H9 (cell line): ENCODE data around the gene ARPC4. TPM values are rescaled to one million over a fixed set of nuclear protein-coding genes. Genes with fewer than 3 reads are reported as not detected.

Experiments used
- DNase-seq: peaks from one replicate; pipeline ENCODE4 v3.0.0-alpha.2; 2017
- H2AFZ ChIP-seq: one replicate; pipeline ENCODE4 v1.6.1; 2013; ENCODE audit warnings: mild to moderate bottlenecking, low read length, control low read depth, moderate library complexity
- H2AK5ac ChIP-seq: 2 replicates; pipeline ENCODE4 v1.6.1; 2013; ENCODE audit warnings: low read length, control low read depth, mixed read lengths; ENCODE audit not compliant: insufficient read length
- H2BK120ac ChIP-seq: one replicate; pipeline ENCODE4 v1.6.1; 2013; ENCODE audit warnings: low read depth, mild to moderate bottlenecking, low read length, control low read depth, inconsistent platforms; ENCODE audit not compliant: poor library complexity, severe bottlenecking
- H2BK12ac ChIP-seq: 2 replicates; pipeline ENCODE4 v1.6.1; 2013; ENCODE audit warnings: low read length, control low read depth, mixed read lengths, low read depth; ENCODE audit not compliant: insufficient read length
- H2BK15ac ChIP-seq: 2 replicates; pipeline ENCODE4 v1.6.1; 2013; ENCODE audit warnings: low read depth, low read length, control low read depth
- H2BK20ac ChIP-seq: one replicate; pipeline ENCODE4 v1.6.1; 2013; ENCODE audit warnings: low read depth, mild to moderate bottlenecking, low read length, control low read depth, inconsistent platforms; ENCODE audit not compliant: poor library complexity, severe bottlenecking
- H2BK5ac ChIP-seq: 2 replicates; pipeline ENCODE4 v1.6.1; 2013; ENCODE audit warnings: low read length, control low read depth, mixed read lengths; ENCODE audit not compliant: insufficient read length
- H3K14ac ChIP-seq: 2 replicates; pipeline ENCODE4 v1.6.1; 2013; ENCODE audit warnings: low read length, control low read depth; ENCODE audit not compliant: insufficient read depth
- H3K18ac ChIP-seq: 2 replicates; pipeline ENCODE4 v1.6.1; 2013; ENCODE audit warnings: low read depth, mild to moderate bottlenecking, mixed read lengths, low read length, control low read depth; ENCODE audit not compliant: insufficient read length
- H3K23ac ChIP-seq: 2 replicates; pipeline ENCODE4 v1.6.1; 2013; ENCODE audit warnings: low read length, control low read depth, mixed read lengths, low read depth; ENCODE audit not compliant: insufficient read length
- H3K23me2 ChIP-seq: 2 replicates; pipeline ENCODE4 v1.6.1; 2013; ENCODE audit warnings: low read depth, mild to moderate bottlenecking, mixed read lengths, low read length, control low read depth; ENCODE audit not compliant: insufficient read length, poor library complexity, severe bottlenecking
- H3K27ac ChIP-seq: 2 replicates; pipeline ENCODE4 v1.5.1; 2013; ENCODE audit warnings: low read length, control low read depth, mixed read lengths, low read depth; ENCODE audit not compliant: insufficient read length
- H3K27me3 ChIP-seq: 2 replicates; pipeline ENCODE4 v1.6.1; 2013; ENCODE audit warnings: low read length, control low read depth, inconsistent platforms; ENCODE audit not compliant: insufficient read depth
- H3K4ac ChIP-seq: 2 replicates; pipeline ENCODE4 v1.6.1; 2013; ENCODE audit warnings: low read depth, mild to moderate bottlenecking, control low read depth, inconsistent platforms, low read length, moderate library complexity
- H3K4me1 ChIP-seq: 2 replicates; pipeline ENCODE4 v1.6.1; 2013; ENCODE audit warnings: low read length, control low read depth, inconsistent platforms; ENCODE audit not compliant: insufficient read depth
- H3K4me2 ChIP-seq: 2 replicates; pipeline ENCODE4 v1.6.1; 2013; ENCODE audit warnings: low read length, control low read depth, mixed read lengths; ENCODE audit not compliant: insufficient read length, insufficient read depth
- H3K56ac ChIP-seq: 2 replicates; pipeline ENCODE4 v1.6.1; 2013; ENCODE audit warnings: low read depth, mild to moderate bottlenecking, mixed read lengths, low read length, control low read depth; ENCODE audit not compliant: insufficient read length
- H3K79me1 ChIP-seq: 2 replicates; pipeline ENCODE4 v1.6.1; 2013; ENCODE audit warnings: low read depth, mild to moderate bottlenecking, moderate library complexity, low read length, control low read depth, inconsistent platforms; ENCODE audit not compliant: insufficient read depth, poor library complexity, severe bottlenecking
- H3K79me2 ChIP-seq: 2 replicates; pipeline ENCODE4 v1.6.1; 2013; ENCODE audit warnings: low read length, control low read depth, inconsistent platforms; ENCODE audit not compliant: insufficient read depth
- H3K9ac ChIP-seq: 2 replicates; pipeline ENCODE4 v1.6.1; 2013; ENCODE audit warnings: low read length, control low read depth, mixed read lengths; ENCODE audit not compliant: insufficient read length; ENCODE audit errors: extremely low read depth
- H3K9me3 ChIP-seq: one replicate; pipeline ENCODE4 v1.6.1; 2013; ENCODE audit warnings: low read depth, low read length, inconsistent platforms; ENCODE audit not compliant: control insufficient read depth
- H3T11ph ChIP-seq: one replicate; pipeline ENCODE4 v1.6.1; 2013; ENCODE audit warnings: mild to moderate bottlenecking, low read length, control low read depth, inconsistent platforms
- H4K20me1 ChIP-seq: one replicate; pipeline ENCODE4 v1.6.1; 2013; ENCODE audit not compliant: control insufficient read depth, insufficient read length, insufficient read depth
- H4K5ac ChIP-seq: 2 replicates; pipeline ENCODE4 v1.6.1; 2013; ENCODE audit warnings: low read depth, mild to moderate bottlenecking, mixed read lengths, low read length, control low read depth; ENCODE audit not compliant: insufficient read length
- H4K8ac ChIP-seq: replicated peaks from 2 replicates; pipeline ENCODE4 v1.6.1; 2013; ENCODE audit warnings: low read length, control low read depth, mixed read lengths, low read depth; ENCODE audit not compliant: insufficient read length
- H4K91ac ChIP-seq: 2 replicates; pipeline ENCODE4 v1.6.1; 2013; ENCODE audit warnings: low read depth, mild to moderate bottlenecking, moderate library complexity, mixed read lengths, low read length, control low read depth; ENCODE audit not compliant: insufficient read length
- H3K27ac Mint-ChIP-seq, 3 experiments: 2 replicates in 2 of 3; 3 replicates in 1 of 3; pipeline ENCODE4 v1.8.0; 2020 to 2021; ENCODE audit warnings: mixed read lengths in 3 of 3, mild to moderate bottlenecking in 1 of 3, moderate library complexity in 1 of 3
- H3K27me3 Mint-ChIP-seq: 2 replicates; pipeline ENCODE4 v1.8.0; 2021; ENCODE audit warnings: low read depth, mild to moderate bottlenecking, moderate library complexity, mixed read lengths
- H3K36me3 Mint-ChIP-seq, 3 experiments: 2 replicates in 2 of 3; 3 replicates in 1 of 3; pipeline ENCODE4 v1.8.0; 2020 to 2021; ENCODE audit warnings: low read depth in 3 of 3, mixed read lengths in 3 of 3; ENCODE audit not compliant: insufficient read depth in 1 of 3
- H3K4me1 Mint-ChIP-seq, 2 experiments: 2 replicates each; pipeline ENCODE4 v1.8.0; 2020; ENCODE audit warnings: mixed read lengths in 2 of 2
- H3K4me3 Mint-ChIP-seq, 2 experiments: 2 replicates in 1 of 2; 3 replicates in 1 of 2; pipeline ENCODE4 v1.8.0; 2020 to 2021; ENCODE audit warnings: mild to moderate bottlenecking in 2 of 2, mixed read lengths in 2 of 2, moderate library complexity in 1 of 2
- H3K9me3 Mint-ChIP-seq, 2 experiments: 2 replicates in 1 of 2; 3 replicates in 1 of 2; pipeline ENCODE4 v1.8.0; 2020; ENCODE audit warnings: mild to moderate bottlenecking in 2 of 2, mixed read lengths in 2 of 2, moderate library complexity in 1 of 2
- WGBS: extraction: QIAGEN DNeasy Blood & Tissue Kit; methylation state at CpG from one replicate; pipeline ENCODE4 v1.1.7; 2013; ENCODE audit warnings: missing lambda C conversion rate, low lambda C conversion rate, mixed read lengths; ENCODE audit not compliant: insufficient read length; ENCODE audit errors: extremely low coverage; 5-methylcytosine and 5-hydroxymethylcytosine counted together
- total RNA-seq: library from RNA; stranded (reverse); gene quantifications from 2 replicates; pipeline ENCODE4 v1.2.1, GENCODE V29; 2021
- TF ChIP-seq, protein P1 (sequence below): fragments of 200-600 bp; sonication (generic); conservative IDR thresholded peaks from 3 replicates; pipeline ENCODE4 v1.8.0; 2021; ENCODE audit warnings: antibody characterized with exemption, mild to moderate bottlenecking

ARPC4 gene
- total RNA-seq, 1 experiment from 2014 or later, result 161 TPM

DNA sequence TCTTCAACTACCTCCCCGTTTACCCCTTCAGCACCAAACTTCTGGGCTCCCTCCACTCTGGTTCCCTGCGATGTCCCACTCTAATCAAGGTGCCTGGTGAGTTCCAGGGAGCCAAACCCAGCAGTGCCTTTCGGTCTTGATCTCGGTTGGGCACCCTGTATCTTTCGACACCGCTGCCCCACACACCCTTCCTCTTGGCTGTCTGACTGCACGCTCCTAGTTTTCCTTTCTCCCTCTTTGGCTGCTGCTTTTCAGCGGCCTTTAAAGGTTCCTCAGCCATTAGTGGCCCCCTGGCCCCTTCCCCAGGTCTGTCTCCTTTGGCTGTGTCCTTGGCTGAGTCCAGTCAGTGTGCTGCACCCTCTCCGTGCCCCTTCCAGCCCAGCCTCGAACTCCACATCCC lies 18.0 kb downstream of the ARPC4 start:
- no peak overlapping the region for H2AFZ ChIP-seq
- no peaks in the 10 kb centered on the region for H4K20me1 ChIP-seq
- no peak overlapping the region for H2BK12ac ChIP-seq
- no peak overlapping the region for H2BK120ac ChIP-seq
- no peaks in the 10 kb centered on the region for H3K9me3 ChIP-seq
- no peaks in the 10 kb centered on the region for H3K4me1 ChIP-seq
- H2BK5ac ChIP-seq, result no peak overlapping the region
- H3K4ac ChIP-seq, result no peak overlapping the region
- H3K9ac ChIP-seq, result no peak overlapping the region
- no peak overlapping the region for H2BK20ac ChIP-seq
- TF ChIP-seq, protein P1, sequence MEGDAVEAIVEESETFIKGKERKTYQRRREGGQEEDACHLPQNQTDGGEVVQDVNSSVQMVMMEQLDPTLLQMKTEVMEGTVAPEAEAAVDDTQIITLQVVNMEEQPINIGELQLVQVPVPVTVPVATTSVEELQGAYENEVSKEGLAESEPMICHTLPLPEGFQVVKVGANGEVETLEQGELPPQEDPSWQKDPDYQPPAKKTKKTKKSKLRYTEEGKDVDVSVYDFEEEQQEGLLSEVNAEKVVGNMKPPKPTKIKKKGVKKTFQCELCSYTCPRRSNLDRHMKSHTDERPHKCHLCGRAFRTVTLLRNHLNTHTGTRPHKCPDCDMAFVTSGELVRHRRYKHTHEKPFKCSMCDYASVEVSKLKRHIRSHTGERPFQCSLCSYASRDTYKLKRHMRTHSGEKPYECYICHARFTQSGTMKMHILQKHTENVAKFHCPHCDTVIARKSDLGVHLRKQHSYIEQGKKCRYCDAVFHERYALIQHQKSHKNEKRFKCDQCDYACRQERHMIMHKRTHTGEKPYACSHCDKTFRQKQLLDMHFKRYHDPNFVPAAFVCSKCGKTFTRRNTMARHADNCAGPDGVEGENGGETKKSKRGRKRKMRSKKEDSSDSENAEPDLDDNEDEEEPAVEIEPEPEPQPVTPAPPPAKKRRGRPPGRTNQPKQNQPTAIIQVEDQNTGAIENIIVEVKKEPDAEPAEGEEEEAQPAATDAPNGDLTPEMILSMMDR, result no peak
- Mint-ChIP-seq H3K9me3 (no peaks in the 10 kb centered on the region), H3K36me3 (peaks cover 0 to 14% (median 9%) of the 10 kb centered on the region in 3 experiments; a peak in 4 of 7 replicates), H3K27ac (peak overlapping the region in 1 of 3 experiments; percentile 60; a peak in 1 of 7 replicates), H3K27me3 (peaks cover 16% of the 10 kb centered on the region), H3K4me1 (peaks cover 20 to 23% of the 10 kb centered on the region in 2 experiments), H3K4me3 (peak overlapping the region; percentile 71 to 86)
- H3K18ac ChIP-seq, result no peak overlapping the region
- no peak overlapping the region for H2BK15ac ChIP-seq
- H3K23me2 ChIP-seq, result peaks cover 7% of the 10 kb centered on the region
- no peak overlapping the region for H3K56ac ChIP-seq
- no CpG with 5 or more reads among the region's 10 CpGs for WGBS
- H3K27ac ChIP-seq, result no peak overlapping the region
- H3K14ac ChIP-seq, result no peak overlapping the region
- H3K4me2 ChIP-seq, result peak overlapping the region; percentile 70
- no peak for DNase-seq
- H3K79me1 ChIP-seq, result no peaks in the 10 kb centered on the region
- H3K23ac ChIP-seq, result no peak overlapping the region
- H3K27me3 ChIP-seq, result no peaks in the 10 kb centered on the region
- H4K5ac ChIP-seq, result no peak overlapping the region
- H2AK5ac ChIP-seq, result no peak overlapping the region
- no peak overlapping the region for H4K8ac ChIP-seq
- H3K79me2 ChIP-seq, result no peaks in the 10 kb centered on the region
- H4K91ac ChIP-seq, result no peak overlapping the region
- no peak overlapping the region for H3T11ph ChIP-seq
